Measurements from ENCODE around the gene PRKCD.

The PRKCD gene

DNA sequence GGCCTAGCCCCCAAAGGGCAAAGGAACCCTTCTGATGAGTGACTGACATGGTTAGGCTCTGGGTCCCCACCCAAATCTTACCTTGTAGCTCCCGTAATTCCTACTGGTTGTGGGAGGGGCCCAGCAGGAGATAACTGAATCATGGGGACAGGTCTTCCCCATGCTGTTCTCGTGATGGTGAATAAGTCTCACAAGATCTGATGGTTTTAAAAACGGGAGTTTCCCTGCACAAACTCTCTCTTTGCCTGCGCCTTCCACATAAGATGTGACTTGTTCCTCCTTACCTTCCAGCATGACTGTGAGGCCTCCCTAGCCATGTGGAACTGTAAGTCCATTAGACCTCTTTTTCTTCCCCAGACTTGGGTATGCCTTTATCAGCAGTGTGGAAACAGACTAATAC lies 77.9 kb downstream of the PRKCD start:
- TF ChIP-seq SIN3A (IDR thresholded peaks at IDR 0.05; ENCODE audit: borderline replicate concordance, insufficient read depth, low read length) (no peak), TAF1 (IDR thresholded peaks at IDR 0.05; ENCODE audit: borderline replicate concordance, insufficient read depth, low read length) (no peak), POLR2AphosphoS5 (IDR thresholded peaks at IDR 0.05; ENCODE audit: low read depth, low read length) (no peak), FOXP2 (optimal IDR thresholded peaks at IDR 0.05; ENCODE audit: borderline replicate concordance, extremely low read depth, extremely low read length, insufficient read depth) (no peak)
- TF ChIP-seq, protein P1, sequence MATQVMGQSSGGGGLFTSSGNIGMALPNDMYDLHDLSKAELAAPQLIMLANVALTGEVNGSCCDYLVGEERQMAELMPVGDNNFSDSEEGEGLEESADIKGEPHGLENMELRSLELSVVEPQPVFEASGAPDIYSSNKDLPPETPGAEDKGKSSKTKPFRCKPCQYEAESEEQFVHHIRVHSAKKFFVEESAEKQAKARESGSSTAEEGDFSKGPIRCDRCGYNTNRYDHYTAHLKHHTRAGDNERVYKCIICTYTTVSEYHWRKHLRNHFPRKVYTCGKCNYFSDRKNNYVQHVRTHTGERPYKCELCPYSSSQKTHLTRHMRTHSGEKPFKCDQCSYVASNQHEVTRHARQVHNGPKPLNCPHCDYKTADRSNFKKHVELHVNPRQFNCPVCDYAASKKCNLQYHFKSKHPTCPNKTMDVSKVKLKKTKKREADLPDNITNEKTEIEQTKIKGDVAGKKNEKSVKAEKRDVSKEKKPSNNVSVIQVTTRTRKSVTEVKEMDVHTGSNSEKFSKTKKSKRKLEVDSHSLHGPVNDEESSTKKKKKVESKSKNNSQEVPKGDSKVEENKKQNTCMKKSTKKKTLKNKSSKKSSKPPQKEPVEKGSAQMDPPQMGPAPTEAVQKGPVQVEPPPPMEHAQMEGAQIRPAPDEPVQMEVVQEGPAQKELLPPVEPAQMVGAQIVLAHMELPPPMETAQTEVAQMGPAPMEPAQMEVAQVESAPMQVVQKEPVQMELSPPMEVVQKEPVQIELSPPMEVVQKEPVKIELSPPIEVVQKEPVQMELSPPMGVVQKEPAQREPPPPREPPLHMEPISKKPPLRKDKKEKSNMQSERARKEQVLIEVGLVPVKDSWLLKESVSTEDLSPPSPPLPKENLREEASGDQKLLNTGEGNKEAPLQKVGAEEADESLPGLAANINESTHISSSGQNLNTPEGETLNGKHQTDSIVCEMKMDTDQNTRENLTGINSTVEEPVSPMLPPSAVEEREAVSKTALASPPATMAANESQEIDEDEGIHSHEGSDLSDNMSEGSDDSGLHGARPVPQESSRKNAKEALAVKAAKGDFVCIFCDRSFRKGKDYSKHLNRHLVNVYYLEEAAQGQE (IDR thresholded peaks at IDR 0.05; ENCODE audit: insufficient read depth in 1 of 2, low read depth in 2 of 2, low read length in 2 of 2) = no peak

DNA sequence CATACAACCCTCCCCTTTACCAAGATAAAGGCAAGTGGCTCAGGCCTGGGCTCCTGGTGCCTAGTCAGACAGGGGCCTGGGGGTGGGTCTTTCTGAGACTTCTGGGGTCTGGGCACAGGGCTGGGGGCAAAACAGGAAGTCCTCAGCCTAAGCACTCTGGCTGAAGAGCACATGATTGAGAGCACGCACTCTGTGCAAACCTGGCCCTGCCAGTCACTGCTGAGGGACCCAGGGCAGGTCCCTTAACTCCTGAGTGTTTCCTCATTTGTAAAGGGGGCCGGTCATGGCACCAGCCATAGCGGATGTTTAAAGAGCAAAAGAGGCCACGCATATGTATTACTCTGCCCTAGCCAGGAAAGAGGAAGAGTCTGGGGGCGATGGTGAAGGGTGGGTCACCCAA lies 78.8 kb downstream of the PRKCD start:
- TF ChIP-seq SIN3A (IDR thresholded peaks at IDR 0.05; ENCODE audit: borderline replicate concordance, insufficient read depth, low read length) = no peak
- TF ChIP-seq FOXP2 (optimal IDR thresholded peaks at IDR 0.05; ENCODE audit: borderline replicate concordance, extremely low read depth, extremely low read length, insufficient read depth) = no peak
- TF ChIP-seq, protein P1 (IDR thresholded peaks at IDR 0.05; ENCODE audit: insufficient read depth in 1 of 2, low read depth in 2 of 2, low read length in 2 of 2) = no peak
- TF ChIP-seq TAF1 (IDR thresholded peaks at IDR 0.05; ENCODE audit: borderline replicate concordance, insufficient read depth, low read length) = no peak
- TF ChIP-seq POLR2AphosphoS5 (IDR thresholded peaks at IDR 0.05; ENCODE audit: low read depth, low read length) = no peak

DNA sequence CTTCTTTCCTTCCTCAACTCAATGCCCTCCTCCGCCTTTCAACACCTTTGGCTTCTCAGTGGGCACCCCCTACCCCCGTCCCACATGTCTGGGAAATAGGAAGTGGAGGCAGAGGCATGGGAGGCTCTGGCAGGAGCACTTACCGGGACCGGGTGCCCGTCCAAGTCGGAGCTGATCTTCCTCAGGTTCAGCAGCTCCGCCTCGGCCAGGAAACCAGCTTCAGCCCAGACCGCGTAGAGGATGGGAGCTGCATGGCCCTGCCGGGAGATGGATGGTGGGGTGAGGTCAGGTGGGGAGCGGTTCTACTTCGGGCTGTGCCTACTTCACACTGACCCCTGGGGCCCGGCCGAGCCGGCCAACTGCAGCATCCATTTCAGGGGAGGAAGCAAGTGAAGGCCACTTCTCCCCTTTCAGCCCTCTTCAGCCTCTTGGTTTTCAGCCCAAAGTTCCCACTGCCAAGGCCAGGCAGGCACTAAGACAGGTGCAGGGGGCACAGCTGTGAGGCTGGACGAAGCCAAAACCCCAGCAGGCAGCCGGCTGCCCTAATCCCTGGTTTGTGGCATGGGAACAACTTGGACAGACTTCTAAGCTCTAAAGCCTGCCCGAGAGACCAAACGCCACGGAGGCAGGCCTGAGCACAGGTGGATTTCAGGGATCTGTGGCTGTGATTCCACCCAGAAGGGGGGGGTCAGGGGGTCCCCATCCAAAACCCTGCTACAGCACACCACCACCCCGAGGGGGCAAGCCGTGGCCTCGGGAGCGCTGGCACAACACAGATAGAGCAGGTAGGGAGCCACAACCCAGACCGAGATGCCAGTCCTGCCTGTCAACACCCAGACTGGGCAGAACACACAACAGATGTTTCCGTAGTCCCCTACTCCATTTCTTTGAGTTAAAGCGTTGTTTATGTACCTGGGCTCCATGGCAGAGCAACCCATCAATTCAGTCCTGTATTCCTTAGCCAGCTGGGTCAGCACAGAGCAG lies 80.3 kb downstream of the PRKCD start:
- TF ChIP-seq POLR2AphosphoS5 (IDR thresholded peaks at IDR 0.05; ENCODE audit: low read depth, low read length) (no peak), FOXP2 (optimal IDR thresholded peaks at IDR 0.05; ENCODE audit: borderline replicate concordance, extremely low read depth, extremely low read length, insufficient read depth) (no peak), SIN3A (IDR thresholded peaks at IDR 0.05; ENCODE audit: borderline replicate concordance, insufficient read depth, low read length) (no peak), TAF1 (IDR thresholded peaks at IDR 0.05; ENCODE audit: borderline replicate concordance, insufficient read depth, low read length) (no peak)
- TF ChIP-seq, protein P1 (IDR thresholded peaks at IDR 0.05; ENCODE audit: insufficient read depth in 1 of 2, low read depth in 2 of 2, low read length in 2 of 2) = no peak

DNA sequence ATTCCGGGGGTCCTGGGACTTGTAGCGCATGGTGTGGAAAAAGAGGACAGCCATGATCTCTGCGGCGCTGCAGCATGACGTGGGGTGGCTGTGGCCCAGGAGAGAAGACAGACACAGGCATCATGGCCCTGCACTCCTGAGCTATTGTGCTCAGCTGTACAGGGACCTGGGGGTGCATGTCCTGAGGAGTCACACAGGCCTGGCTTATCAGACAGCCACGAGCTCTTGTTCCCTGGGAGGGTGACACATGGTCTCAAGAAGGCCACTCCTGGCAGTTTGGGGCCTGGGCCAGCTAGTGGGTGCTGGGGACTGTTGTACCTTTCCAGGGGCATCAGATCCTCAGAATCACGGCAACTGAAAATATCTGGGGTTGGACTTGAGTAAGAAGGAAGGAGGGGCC lies 81.1 kb downstream of the PRKCD start:
- no peak for TF ChIP-seq SIN3A (IDR thresholded peaks at IDR 0.05; ENCODE audit: borderline replicate concordance, insufficient read depth, low read length)
- no peak for TF ChIP-seq TAF1 (IDR thresholded peaks at IDR 0.05; ENCODE audit: borderline replicate concordance, insufficient read depth, low read length)
